Kidney glomerular epithelial cell (primary cell): ENCODE results near the gene GATA2.

ENCODE experiments used
- DNase-seq: peaks from one replicate; lab custom pipeline; 2025; lab: John Stamatoyannopoulos, UW

The GATA2 gene

DNA sequence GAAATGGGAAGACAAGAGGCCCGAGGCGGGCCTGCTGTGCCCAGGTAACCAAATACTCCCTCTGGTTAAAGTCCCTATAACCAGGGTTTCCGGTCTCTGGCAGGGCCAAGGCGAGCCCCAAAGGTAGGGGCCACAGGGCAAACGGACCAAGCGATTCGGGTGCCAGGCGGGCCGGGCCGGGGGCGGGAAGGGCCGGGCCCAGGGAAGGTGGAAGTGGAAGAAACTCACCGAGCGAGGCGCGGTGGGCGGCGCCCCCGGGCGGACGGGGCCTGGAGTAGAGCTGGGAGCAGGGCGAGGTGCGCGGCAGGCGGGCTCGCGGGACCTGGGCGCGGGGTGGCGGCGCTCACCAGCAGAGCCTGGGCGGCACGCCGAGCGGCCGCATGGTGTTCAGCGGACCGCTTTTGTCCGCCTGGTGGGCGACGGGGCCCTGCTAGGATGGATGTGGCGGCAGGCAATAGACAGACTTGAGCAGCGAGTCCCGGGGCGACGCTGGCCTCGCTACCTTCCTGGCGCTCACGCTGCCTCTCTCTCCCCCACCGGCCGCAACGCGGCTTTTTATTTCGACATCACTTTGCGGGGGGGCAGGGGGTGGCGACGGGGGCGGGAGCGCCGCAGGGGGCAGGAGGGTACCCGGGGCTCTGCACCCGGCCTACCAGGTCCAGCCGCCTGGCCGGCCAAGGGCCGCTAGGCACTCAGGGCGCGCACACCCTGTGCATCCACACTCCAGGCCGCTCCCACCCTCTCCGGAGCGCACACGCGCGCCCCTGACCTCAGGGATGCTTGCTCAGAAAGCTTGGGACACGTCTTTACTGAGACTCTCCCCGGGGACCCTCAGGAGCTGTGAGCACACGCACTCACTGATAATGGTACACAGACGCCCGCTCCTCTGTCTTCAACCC, at the start of gene GATA2:
TSS of gene GATA2 (minus strand) at position 531 of the 899 bp plus-strand sequence. CDS start 6,170 bp downstream, outside the sequence.
- DNase-seq, result no peak

DNA sequence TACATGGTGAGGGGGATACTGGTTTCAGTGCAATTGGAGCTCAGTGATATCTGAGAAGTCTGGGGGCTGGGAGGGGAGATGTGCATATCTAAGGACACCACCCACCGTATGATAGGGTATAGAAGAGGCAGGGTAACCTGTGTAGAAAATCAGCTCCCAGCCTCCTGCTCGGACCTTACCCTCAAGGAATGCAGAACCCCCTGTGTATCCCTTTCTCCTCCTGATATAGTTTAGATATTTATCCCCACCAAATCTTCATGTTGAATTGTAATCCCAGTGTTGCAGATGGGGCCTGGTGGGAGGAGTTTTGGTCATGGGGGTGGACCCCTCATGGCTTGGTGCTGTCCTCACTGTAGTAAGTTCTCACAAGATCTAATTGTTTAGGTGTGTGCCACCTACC, 48.2 kb upstream of the GATA2 start:
- no peak for DNase-seq

DNA sequence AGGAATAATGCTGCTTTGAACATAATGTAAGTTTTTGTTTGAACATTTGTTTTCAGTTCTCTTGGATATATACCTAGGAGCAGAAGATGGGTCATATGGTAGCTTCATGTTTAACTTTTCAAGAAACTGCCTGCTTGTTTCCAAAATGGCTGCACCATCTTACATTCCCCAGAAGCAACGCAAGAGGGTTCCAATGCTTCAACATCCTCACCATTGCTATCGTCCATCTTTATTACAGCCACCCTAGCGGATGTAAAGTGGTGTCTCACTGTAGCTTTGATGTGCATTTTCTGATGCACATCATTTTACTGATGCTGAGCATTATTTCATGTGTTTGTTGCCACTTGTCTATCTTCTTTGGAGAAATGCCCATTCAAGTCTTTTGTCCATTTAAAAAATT, 46.4 kb upstream of the GATA2 start:
- no peak for DNase-seq

DNA sequence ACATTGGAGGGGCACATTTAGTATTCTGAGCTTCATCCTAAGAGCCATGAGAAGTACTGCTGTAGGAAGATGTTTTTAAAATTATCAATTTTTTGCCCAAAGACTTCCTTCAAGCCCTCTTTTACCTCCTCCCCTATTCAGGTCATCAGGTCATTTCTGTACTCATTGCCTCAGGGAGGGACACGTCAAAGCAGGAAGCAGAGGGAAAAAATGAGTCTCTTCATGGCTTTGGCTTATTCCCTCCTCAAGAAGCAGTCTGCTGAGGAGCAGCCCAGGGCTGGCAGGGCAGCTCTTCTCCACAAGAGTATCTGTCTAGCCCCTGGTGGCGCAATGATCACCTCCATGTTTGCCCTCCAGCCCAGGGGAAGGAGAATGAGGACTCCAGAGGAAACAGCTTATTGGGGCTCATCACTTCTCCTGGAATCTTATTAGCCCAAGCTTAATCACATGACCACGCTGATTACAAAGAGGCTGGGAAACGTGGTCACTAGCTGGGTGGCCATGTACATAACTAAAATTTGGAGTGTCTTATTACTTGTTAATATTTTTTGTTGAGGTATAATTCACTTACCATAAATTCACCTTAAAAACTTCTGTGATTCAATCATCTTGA, 44.2 kb upstream of the GATA2 start:
- no peak for DNase-seq

DNA sequence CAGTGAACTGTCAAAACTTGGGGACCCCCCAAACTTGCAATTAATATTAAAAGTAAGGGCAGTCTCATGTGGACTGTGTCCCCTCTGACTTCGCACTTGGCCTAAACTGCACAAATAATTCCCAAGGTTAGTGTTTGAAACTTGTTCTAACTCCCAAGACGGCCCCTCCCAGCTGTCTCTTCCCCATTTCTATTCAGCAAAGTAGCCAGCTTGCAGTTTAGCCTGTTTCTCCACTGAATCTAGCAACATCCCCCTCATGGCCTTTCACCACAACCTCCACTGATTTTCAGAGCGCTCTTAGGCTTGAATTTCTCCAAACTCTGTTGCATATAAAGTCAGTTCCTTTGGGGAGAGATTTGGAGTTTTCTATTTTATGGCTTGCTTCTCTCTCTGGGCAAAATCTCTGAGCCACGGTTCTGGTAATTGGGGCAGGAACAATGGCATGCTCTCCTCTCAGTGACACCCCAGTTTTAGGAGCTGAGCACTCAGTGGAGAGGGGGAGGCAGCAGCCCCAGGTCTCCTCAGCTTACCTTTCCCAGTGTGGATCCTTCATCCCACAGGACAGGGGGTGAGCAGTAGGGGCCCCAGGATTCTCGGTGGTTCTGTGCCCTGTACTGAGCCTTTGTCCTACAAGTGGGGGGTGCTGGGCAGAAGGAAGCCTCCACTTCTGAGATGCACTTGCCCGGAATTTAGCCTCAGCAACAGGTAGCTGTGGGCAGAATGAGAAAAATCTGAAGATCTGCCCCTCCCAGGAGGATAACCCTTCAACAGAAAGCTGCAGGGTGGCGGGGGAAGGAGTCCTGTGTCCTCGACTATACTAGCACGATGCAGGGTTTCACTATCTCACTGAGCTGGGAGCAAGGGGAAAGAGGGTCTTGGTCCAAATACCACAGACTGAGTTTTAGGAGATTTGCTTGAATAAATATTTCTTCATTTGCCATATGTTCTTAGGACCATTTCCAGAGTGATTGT, 39.3 kb upstream of the GATA2 start:
- no peak for DNase-seq

DNA sequence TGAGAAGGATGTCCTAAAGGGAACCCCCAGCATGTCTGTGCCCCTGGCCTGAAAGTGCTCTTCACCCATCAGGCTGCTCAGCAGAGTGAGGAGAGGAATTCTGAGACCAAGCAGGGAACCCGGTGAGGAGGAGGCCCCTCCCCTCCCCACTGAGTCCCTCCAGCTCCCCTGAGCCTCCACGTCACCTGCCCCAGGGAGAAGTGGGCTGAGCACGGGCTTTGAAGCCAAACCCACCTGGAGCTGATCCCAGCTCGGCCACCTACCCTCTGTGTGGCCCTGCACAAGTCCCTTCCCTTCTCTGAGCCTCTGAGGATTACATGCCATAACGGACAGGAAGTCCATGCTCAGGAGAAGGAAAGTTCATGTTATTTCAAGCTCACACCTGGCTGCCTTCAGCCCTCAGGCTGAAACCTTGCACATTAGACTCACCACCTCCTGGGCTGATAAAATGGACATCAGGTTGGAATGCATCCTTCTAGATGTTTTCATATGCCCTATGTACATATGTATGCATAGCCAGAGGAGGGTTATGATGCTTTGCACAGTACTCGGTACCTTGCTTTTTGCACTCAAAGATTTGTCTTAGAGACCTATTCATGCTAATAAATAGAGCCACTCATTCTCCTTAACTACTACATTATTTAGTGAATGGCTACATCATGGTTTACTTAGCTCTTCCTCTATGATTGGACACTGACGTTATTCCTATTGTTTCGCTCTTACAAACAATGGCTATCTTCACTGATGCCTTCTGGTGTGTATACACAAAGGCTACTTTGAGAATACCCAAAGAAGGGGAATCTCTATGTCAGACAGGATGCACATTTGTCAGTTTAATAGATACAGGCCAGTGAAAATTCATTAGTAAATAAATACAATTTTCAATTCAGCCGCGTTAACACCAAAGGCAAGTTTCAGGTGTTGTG, 31.6 kb upstream of the GATA2 start:
- DNase-seq, result no peak

DNA sequence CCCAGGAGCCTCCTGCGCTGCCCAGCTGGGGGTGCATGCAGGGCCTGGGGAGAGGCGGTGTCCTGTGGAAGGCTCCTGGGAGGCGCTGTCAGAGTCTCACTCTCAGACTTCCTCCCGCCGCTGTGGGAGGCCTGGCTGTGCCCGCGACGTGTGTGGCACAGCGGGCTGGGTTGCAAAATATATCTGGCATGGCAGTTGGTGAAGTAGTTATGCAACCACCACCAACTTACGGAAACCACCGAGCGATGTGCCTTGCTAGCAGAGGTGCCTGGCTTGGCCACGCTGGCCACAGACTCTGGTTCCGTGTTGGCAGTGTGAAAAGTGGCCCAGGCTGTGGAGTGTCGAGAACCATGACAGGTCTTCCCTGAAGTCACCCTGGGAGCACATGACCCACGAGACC, 30.6 kb upstream of the GATA2 start:
- no peak for DNase-seq

DNA sequence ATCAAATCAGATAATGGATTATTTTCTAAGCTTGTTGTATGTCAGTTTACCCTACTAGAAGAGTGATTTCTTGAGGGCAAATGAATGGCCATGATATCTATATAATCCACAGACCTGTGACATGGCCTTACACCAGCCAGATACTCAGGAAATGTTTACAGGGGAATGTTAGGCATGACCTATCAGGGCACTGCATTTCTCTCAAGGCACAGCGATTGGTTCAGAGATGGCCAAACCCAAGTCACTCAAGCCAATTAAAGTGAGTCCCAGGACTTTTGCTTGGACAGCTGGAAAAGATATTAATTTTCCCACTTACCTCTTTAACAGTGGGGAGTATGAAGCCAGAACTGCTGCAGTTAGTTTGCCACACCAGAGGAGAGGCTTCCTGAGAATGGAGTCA, 28.7 kb upstream of the GATA2 start:
- DNase-seq, result no peak

DNA sequence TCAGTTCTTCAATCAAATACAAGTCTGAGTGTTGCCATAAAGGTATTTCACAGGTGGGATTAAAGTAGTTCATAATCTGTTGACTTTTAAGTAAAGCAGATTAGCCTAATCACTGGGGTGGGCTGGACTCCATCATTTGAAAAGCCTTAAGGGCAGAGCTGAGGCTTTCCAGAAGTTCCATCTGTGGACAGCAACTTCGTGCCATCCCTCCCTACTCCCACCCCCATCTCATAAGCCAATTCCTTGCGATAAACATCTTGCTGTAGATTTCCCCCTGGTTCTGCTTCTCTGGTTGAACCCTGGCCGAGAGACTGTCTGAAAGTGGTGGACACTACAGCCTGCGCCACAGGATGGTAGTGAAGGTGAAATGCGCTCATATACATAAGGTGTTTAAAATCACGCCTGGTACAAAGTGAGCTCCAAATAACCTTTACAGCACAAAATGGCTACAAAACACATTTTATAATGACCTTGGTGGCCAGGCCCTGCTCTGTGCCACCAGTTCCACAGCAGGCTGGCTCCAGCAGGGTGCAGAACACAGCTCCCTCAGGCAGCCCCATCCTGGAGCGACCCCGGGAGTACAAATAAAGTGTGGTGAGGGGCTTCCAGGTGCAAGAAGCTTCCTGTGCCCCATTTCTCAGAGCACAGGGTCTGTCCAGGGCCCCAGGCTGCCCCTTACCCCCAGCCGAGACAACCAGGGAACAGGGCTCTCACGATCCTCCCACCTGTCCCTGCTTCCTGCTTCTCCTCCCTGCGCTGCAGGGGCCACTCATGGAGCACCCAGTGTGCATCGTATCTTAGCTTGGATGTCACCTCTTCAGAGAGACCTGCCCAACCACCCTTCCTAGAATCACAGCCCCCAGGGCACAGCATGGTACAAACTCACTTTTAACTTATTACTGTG, 25.8 kb upstream of the GATA2 start:
- DNase-seq, result no peak

DNA sequence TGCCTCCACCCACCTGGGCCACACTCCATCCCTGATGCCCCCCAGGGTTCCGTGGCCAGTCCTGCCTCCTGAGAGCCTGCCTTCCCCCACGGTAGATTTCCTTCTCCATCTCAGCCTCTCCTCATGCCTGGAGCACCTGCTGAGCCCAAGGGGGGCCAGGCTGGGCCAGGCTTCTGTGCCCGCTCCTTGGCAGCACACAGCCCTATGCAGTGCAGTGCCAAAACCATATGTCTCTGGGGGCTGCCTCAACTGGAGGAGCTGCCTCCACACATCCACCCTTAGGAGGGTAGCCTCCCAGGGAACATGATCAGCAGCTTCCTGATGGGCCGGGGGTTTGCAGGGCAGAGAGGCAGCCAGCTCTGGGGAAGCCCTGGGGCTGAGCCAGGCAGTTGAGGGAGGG, 24.6 kb upstream of the GATA2 start:
- DNase-seq, result no peak

DNA sequence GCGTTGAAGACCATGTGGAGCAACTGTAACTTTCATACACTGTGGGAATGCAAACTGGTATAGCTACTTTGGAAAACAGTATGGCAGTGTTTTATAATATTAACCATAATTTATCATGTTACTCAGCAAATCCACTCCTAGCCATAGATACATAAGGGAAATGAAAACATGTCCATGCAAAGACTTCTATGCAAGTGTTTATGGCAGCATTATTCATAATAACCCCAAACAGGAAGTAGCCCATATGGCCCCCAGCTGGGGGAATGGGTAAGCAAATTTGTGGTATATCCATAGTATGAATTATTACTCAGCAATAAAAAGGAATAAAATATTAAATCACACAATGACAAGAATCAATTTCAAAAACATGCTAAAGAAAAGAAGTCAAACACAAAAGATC, 23.0 kb upstream of the GATA2 start:
- DNase-seq, result no peak

DNA sequence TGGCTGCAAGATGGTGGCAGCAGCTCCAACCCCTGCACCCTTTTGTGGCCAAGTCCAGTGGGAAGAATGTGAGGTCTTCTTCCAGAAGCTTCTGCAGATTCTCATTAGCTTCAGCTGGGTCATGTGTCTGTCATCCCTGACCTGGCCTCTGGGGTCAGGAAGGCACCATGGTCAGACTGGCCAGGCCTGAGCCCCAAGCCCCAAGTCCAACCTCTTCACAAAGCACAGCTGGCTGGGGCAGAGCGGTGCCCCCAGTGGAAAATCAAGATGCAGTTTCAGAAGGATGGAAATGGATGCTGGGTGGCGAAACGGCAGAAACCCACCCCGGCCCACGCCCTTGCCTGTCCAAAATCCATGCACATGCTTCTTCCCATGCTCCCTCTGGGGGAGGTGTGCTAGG, 15.9 kb upstream of the GATA2 start:
- DNase-seq, result no peak

DNA sequence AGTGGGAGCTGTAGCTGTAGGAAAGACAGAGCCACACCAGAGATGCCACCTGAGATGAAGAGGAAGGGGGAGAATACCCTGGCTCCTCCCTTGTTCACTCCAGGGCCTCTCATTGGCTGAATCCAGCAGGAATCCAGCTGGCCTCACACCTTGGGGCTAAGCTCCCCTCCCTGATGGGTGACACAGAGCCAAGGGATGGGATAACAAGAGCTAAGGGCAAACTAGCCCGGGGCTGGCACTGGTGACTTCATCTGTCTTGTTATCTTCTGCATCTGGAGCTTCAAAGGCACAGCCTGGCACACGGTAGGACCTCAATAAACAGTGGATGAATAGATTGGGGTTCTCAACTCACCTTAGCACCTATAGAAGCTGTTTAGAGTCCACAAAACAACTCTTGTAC, 13.8 kb upstream of the GATA2 start:
- DNase-seq, result no peak

DNA sequence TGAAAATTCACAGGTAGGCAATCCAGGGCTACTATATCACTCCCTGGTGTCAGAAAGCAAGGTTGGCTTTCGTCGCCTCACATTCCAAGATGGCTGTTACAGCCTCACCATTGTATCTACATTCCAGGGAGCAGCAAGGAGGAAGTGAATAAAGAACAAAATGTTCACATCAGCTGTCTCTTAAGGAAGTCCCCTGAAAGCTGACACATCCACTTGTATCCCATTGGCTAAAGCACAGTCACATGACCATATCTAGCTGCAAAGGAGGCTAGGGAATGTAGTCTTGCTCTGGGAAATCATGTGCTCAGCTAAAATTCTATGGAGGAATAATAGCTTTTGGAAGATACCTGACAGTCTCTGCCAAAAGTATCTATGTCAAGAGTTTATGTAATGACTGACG, 12.8 kb upstream of the GATA2 start:
- DNase-seq, result no peak

DNA sequence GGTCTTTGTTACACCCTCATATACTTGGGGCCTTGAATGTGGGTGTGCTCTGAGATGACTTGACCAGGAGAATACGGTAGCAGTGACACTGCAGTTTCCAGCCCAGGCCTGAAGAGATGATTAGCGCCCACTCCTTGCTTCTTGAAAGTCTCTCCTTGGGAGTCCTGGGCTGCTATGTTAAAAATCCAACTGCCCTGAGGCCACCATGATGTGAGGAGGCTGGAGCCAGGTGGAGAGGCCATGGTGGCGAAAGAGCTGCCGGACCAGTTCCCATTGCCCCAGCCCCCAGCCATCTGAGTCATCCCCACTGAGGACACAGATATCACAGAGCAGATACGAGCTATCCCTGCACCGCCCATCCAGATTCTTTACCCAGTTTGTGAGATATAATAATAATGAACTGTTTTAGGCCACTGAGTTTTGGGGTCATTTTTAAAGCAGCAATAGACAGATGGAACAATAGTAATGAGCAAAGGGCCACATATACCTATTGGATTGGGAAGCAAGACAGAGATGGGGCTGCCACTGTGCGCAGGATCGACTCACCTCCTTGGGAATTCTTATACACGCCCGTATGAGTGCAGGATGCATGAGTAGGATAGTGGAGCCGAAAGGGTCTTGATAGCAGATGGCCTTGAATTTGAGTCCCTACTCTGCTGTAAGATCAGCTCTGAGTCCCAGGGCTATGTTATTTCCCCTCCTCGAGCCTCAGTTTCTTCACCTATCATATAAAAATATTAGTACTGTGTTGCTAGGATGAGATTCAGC, 12.1 kb upstream of the GATA2 start:
- DNase-seq, result no peak

DNA sequence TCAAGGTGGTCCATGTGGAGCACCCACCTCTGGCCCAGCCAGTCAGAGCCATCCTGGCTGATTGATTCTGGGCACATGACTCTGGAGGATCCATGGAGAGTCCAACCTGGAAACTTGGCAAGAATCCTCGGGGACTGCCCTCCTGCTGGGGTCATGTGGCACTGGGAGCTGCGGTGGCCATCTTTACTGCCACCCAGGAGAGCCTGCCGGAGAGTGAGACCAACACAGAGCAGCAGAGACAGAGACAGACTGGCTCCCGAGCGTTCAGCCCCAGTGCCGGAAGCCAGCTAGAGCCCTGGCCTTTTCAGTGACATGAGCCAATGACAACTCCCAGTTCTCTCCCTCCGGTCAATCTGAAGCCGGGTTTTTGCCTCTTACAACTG, 11.5 kb upstream of the GATA2 start:
- no peak for DNase-seq

DNA sequence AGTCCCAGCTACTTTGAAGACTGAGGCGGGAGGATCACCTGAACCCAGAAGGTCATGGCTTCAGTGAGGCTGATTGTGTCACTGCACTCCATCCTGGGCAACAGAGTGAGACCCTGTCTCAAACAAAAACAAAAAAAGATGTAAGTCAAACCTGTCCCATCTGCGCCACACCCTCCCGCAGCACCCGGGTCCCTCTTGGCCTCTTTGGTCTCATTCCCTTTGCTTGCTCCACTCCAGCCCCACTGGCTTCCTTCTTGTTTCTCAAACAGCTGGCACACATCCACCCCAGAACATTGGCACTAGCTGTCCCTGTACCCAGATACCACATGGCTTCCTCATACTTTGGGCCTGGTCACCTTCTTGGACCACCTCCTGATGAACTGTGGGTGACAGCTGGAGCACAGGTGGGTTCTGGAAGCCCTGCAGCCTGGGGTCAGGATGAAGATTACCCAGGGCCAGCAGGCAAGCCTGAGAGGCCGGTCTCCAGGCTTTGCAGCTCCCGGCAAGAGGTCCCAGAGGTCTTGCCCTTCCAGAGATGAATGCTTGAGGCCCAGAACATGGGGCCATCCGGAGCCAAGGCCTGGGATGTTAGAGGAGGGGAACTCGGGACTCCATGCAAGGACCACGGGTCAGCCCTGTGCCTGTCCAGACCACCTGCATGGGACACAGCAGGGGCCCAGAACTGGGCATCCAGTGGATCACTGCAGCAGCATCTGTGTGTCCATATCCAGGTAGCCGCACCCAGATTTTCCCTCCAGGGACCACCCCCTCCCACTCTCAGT, 10.9 kb upstream of the GATA2 start:
- DNase-seq, result no peak

DNA sequence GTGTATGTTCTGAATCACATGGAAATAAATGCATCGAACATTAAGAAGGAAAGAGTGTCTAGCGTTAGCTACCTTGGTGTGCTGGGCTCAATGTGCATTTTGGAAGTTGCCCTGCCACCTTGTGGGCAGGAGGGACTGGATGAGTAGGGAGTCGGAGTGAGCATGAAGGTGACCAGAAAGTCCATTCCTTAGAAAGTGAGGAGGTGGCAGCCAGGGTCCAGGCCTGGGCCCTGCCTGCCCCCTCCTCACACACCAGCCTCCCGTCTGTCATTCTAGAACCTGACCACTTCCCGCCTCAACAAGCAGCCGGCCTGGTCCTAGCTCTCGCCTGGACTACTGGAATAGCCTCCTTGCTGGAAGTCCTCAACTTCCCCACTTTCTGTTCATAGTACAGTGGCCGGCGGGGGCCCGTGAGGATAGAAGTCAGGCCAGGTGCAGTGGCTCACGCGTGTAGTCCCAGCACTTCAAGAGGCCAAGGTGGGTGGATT, 10.2 kb upstream of the GATA2 start:
- no peak for DNase-seq

DNA sequence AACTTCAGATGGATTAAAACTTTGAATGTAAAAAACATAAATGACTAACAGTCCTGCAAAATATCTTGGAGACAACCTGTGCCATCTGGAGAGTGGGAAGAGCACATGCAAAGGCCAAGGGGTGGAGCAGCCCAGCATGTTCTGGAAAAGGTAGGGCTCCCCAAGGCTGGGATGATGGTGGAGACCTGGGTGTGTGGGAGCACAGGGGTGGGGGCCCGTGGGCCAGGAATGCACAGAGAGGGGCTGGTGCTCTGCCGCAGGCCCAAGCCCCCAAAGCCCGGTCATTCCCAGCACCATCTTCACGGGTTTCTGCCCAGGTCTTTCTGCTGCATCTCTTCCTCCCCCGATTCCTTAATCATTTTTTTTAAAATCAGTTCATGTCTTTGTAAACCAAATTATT, 9.7 kb upstream of the GATA2 start:
- DNase-seq, result no peak
